HepG2 (cell line): ENCODE data around the gene IKZF3. TPM values are rescaled to one million over a fixed set of nuclear protein-coding genes. Genes with fewer than 3 reads are reported as not detected.
A peak's percentile ranks its signal among the peaks of the same experiment; 100 is the strongest.

ENCODE experiments used
- CREB1 ChIP-seq, 2 experiments: fragments of 450-650 bp in 1 of 2; IDR thresholded peaks; 2 replicates each; pipeline ENCODE4 v1.6.1; 2016 to 2017; ENCODE audit warnings: control low read depth in 1 of 2, mild to moderate bottlenecking in 1 of 2, missing compliant biosample characterization in 1 of 2, missing genetic modification characterization in 1 of 2
- DNMT1 ChIP-seq: sonication (generic); formaldehyde crosslinking; IDR thresholded peaks from 2 replicates; pipeline ENCODE4 v1.5.1; 2020; ENCODE audit warnings: mild to moderate bottlenecking, missing genetic modification reagents
- DR1 ChIP-seq: sonication (generic); formaldehyde crosslinking; IDR thresholded peaks from 2 replicates; pipeline ENCODE4 v1.8.0; 2021; ENCODE audit warnings: mild to moderate bottlenecking, missing genetic modification reagents, inconsistent platforms
- FOXC1 ChIP-seq: sonication (generic); formaldehyde crosslinking; IDR thresholded peaks from 2 replicates; pipeline ENCODE4 v1.8.0; 2022; ENCODE audit warnings: mild to moderate bottlenecking, missing genetic modification reagents, borderline replicate concordance
- HNF4G ChIP-seq, 2 experiments: sonication (generic) in 1 of 2; formaldehyde crosslinking in 1 of 2; IDR thresholded peaks; 2 replicates each; pipeline versions ENCODE4 v1.4.0 to v1.6.1; 2011 to 2020; ENCODE audit warnings: borderline replicate concordance in 2 of 2, low read depth in 2 of 2, mild to moderate bottlenecking in 2 of 2, low read length in 1 of 2, missing genetic modification reagents in 1 of 2, moderate library complexity in 1 of 2
- JUNB ChIP-seq: sonication (generic); formaldehyde crosslinking; IDR thresholded peaks from 2 replicates; pipeline ENCODE4 v1.8.0; 2022; ENCODE audit warnings: missing genetic modification reagents, mild to moderate bottlenecking, borderline replicate concordance
- KDM2A ChIP-seq: sonication (generic); formaldehyde crosslinking; IDR thresholded peaks from 2 replicates; pipeline ENCODE4 v1.4.0; 2020; ENCODE audit warnings: low read depth, missing genetic modification reagents, borderline replicate concordance
- MTA1 ChIP-seq: sonication (generic); formaldehyde crosslinking; IDR thresholded peaks from 2 replicates; pipeline ENCODE4 v1.4.0; 2020; ENCODE audit warnings: missing genetic modification reagents, mild to moderate bottlenecking, borderline replicate concordance
- RXRB ChIP-seq: IDR thresholded peaks from 2 replicates; pipeline ENCODE4 v1.6.1; 2016; ENCODE audit warnings: borderline replicate concordance, missing genetic modification reagents, missing compliant biosample characterization
- ZBTB42 ChIP-seq: sonication (generic); formaldehyde crosslinking; IDR thresholded peaks from 2 replicates; pipeline ENCODE4 v1.5.0; 2020; ENCODE audit warnings: mild to moderate bottlenecking, missing genetic modification reagents
- ZFP37 ChIP-seq: sonication (generic); formaldehyde crosslinking; IDR thresholded peaks from 2 replicates; pipeline ENCODE4 v1.4.0; 2020; ENCODE audit warnings: missing genetic modification reagents, borderline replicate concordance
- ZNF124 ChIP-seq: sonication (generic); formaldehyde crosslinking; IDR thresholded peaks from 2 replicates; pipeline ENCODE4 v1.4.0; 2020; ENCODE audit warnings: missing genetic modification reagents
- ZNF513 ChIP-seq: sonication (generic); formaldehyde crosslinking; conservative IDR thresholded peaks from 2 replicates; pipeline ENCODE4 v1.5.0; 2020; ENCODE audit warnings: missing genetic modification reagents
- ZNF570 ChIP-seq: sonication (generic); formaldehyde crosslinking; IDR thresholded peaks from 2 replicates; pipeline ENCODE4 v1.4.0; 2020; ENCODE audit warnings: mild to moderate bottlenecking, missing genetic modification reagents, borderline replicate concordance
- polyA plus RNA-seq, 8 experiments: library from polyadenylated mRNA; depleted of rRNA in 3 of 8; stranded (reverse) in 7 of 8; unstranded in 1 of 8; fragments of >200 nt; fragmentation: Illumina TruSeq in 4 of 8; extraction: Trizol in 4 of 8; gene quantifications; 2 replicates each; pipeline versions ENCODE4 v1.2.1 to v1.2.3, GENCODE V29; 2011 to 2016; ENCODE audit warnings: low read depth in 4 of 8, missing spikeins in 1 of 8, mixed read lengths in 1 of 8; ENCODE audit not compliant: insufficient read depth in 1 of 8
- total RNA-seq, 5 experiments: library from RNA; depleted of rRNA; stranded (reverse); fragments of >200 nt; fragmentation: Illumina TruSeq; extraction: Trizol; gene quantifications; 2 replicates each; pipeline ENCODE4 v1.2.3, GENCODE V29; 2016; ENCODE audit warnings: low read depth in 1 of 5
- TF ChIP-seq, protein P1 (sequence below): sonication (generic); formaldehyde crosslinking; IDR thresholded peaks from 2 replicates; pipeline ENCODE4 v1.5.0; 2020; ENCODE audit warnings: mild to moderate bottlenecking, missing genetic modification reagents
- TF ChIP-seq, protein P2 (sequence below): sonication (generic); formaldehyde crosslinking; IDR thresholded peaks from 2 replicates; pipeline ENCODE4 v1.8.0; 2022; ENCODE audit warnings: missing genetic modification reagents, mild to moderate bottlenecking, inconsistent platforms, borderline replicate concordance
- TF ChIP-seq, protein P3 (sequence below): sonication (generic); formaldehyde crosslinking; IDR thresholded peaks from 2 replicates; pipeline ENCODE4 v1.4.0; 2020; ENCODE audit warnings: mild to moderate bottlenecking, missing genetic modification reagents
- TF ChIP-seq, protein P4 (sequence below): sonication (generic); formaldehyde crosslinking; IDR thresholded peaks from 2 replicates; pipeline ENCODE4 v1.4.0; 2020; ENCODE audit warnings: missing genetic modification reagents

Gene IKZF3
- total and polyA plus RNA-seq, 2 of the 13 experiments (the other 11 are each of a cell fraction or from before 2014, with no cell fraction given): not detected

DNA sequence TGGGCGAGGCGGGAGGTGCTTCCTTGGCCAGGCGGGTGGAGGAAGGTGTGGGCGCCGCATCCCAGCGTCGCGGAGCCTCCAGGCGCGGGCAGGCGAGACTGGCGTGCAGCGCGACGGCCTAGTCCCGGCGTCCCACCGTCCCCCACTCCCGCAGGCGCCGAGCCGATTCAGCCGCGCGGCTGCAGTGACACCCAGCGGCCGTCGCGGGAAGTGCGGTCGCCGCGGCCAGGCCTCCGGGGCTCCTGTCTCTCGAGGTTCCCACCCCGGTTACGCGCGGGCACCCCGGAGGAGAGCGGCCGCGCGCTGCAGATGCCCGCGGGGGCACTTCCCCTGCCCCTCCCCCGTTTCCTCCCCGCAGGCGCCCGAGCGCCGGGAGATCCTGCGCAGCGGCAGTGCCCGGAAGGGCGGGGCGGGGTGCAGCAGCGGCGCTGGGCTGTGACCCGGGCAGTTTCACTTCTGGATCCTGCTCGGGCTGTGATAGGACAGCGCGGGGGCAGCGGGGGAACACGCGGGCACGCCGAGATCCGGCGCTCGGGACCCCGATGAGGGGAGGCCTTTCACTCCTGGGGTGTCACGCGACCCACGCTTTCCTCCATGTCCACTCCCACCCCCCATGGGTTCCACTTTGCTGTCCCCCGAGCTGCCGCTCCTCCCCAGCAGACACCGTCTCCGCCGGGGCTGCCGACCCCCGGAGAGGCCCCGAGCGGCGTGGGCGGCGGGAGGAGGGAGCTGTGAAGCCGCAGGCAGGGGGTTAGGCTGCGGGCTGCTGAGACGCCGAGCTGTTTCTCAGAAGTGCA lies 109.8 kb downstream of the IKZF3 start (continued):
- TF ChIP-seq, protein P1, sequence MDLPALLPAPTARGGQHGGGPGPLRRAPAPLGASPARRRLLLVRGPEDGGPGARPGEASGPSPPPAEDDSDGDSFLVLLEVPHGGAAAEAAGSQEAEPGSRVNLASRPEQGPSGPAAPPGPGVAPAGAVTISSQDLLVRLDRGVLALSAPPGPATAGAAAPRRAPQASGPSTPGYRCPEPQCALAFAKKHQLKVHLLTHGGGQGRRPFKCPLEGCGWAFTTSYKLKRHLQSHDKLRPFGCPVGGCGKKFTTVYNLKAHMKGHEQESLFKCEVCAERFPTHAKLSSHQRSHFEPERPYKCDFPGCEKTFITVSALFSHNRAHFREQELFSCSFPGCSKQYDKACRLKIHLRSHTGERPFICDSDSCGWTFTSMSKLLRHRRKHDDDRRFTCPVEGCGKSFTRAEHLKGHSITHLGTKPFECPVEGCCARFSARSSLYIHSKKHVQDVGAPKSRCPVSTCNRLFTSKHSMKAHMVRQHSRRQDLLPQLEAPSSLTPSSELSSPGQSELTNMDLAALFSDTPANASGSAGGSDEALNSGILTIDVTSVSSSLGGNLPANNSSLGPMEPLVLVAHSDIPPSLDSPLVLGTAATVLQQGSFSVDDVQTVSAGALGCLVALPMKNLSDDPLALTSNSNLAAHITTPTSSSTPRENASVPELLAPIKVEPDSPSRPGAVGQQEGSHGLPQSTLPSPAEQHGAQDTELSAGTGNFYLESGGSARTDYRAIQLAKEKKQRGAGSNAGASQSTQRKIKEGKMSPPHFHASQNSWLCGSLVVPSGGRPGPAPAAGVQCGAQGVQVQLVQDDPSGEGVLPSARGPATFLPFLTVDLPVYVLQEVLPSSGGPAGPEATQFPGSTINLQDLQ: peak; percentile 82
- 0 out of 2 replicates have a peak, but pooled peaks have one; percentile 54 for TF ChIP-seq DR1 (CRISPR knock-in tag)
- TF ChIP-seq CREB1 (IDR thresholded peaks at IDR 0.05): 0 out of 2 replicates have a peak, but pooled peaks have one; percentile 12
- no peak for TF ChIP-seq CREB1 (CRISPR knock-in tag; IDR thresholded peaks at IDR 0.05)
- TF ChIP-seq, protein P2, sequence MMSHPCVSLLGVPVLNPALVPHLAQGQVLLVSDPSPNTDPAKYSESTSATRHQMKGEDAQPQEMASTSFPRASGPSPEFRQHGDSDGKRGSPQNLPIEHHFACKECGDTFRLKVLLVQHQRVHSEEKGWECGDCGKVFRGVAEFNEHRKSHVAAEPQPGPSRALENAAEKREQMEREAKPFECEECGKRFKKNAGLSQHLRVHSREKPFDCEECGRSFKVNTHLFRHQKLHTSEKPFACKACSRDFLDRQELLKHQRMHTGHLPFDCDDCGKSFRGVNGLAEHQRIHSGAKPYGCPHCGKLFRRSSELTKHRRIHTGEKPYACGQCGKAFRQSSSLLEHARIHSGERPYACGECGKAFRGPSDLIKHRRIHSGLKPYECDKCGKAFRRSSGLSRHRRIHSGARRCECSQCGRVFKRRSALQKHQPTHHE (CRISPR knock-in tag): peak; percentile 93
- TF ChIP-seq, protein P3, sequence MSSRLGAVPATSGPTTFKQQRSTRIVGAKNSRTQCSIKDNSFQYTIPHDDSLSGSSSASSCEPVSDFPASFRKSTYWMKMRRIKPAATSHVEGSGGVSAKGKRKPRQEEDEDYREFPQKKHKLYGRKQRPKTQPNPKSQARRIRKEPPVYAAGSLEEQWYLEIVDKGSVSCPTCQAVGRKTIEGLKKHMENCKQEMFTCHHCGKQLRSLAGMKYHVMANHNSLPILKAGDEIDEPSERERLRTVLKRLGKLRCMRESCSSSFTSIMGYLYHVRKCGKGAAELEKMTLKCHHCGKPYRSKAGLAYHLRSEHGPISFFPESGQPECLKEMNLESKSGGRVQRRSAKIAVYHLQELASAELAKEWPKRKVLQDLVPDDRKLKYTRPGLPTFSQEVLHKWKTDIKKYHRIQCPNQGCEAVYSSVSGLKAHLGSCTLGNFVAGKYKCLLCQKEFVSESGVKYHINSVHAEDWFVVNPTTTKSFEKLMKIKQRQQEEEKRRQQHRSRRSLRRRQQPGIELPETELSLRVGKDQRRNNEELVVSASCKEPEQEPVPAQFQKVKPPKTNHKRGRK (CRISPR knock-in tag): no peak
- TF ChIP-seq FOXC1 (CRISPR knock-in tag): no peak; the same call in none of the 2 replicates
- TF ChIP-seq, protein P4, sequence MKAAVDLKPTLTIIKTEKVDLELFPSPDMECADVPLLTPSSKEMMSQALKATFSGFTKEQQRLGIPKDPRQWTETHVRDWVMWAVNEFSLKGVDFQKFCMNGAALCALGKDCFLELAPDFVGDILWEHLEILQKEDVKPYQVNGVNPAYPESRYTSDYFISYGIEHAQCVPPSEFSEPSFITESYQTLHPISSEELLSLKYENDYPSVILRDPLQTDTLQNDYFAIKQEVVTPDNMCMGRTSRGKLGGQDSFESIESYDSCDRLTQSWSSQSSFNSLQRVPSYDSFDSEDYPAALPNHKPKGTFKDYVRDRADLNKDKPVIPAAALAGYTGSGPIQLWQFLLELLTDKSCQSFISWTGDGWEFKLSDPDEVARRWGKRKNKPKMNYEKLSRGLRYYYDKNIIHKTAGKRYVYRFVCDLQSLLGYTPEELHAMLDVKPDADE (CRISPR knock-in tag): no peak; the same call in 1 of the 2 replicates
- peak; percentile 90 for TF ChIP-seq DNMT1 (CRISPR knock-in tag)
- 0 out of 2 replicates have a peak, but pooled peaks have one; percentile 61 for TF ChIP-seq ZNF570 (CRISPR knock-in tag)
- peak; percentile 95 for TF ChIP-seq KDM2A
- peak; percentile 59 for TF ChIP-seq RXRB (CRISPR knock-in tag)
- TF ChIP-seq HNF4G (IDR thresholded peaks at IDR 0.05; ENCODE audit: borderline replicate concordance, low read depth, low read length): no peak; the same call in 1 of the 2 replicates
- peak; percentile 47; the same call in 1 of the 2 replicates for TF ChIP-seq HNF4G (CRISPR knock-in tag; IDR thresholded peaks at IDR 0.05; ENCODE audit: borderline replicate concordance, low read depth)
- TF ChIP-seq ZBTB42: peak; percentile 93; the same call in 1 of the 2 replicates
- 0 out of 2 replicates have a peak, but pooled peaks have one; percentile 88 for TF ChIP-seq ZNF513 (CRISPR knock-in tag)
- peak; percentile 97 for TF ChIP-seq ZNF124 (CRISPR knock-in tag)
- peak; percentile 59; the same call in 1 of the 2 replicates for TF ChIP-seq MTA1
- TF ChIP-seq JUNB (CRISPR knock-in tag): no peak
- peak; percentile 72; the same call in 1 of the 2 replicates for TF ChIP-seq ZFP37 (CRISPR knock-in tag)
